Endothelial cell of umbilical vein (primary cell): ENCODE data around the gene KLHDC4. TPM values are rescaled to one million over a fixed set of nuclear protein-coding genes. Genes with fewer than 3 reads are reported as not detected.

Experiments
- BruUV-seq: library from RNA; stranded (reverse); fragments of 400-500 nt; replicated peaks from 2 replicates; lab custom pipeline; 2021; lab: Mats Ljungman, UMichigan
- CTCF ChIA-PET: fragments of 300-600, 350-600 bp; sonication (Branson Sonifier 250); formaldehyde crosslinking; loops from one replicate; lab custom pipeline; 2021; ENCODE audit warnings: antibody characterized with exemption, inconsistent platforms; lab: Charles Lee
- POLR2A ChIA-PET: fragments of 300-600, 350-600 bp; sonication (Branson Sonifier 250); formaldehyde crosslinking; loops from one replicate; lab custom pipeline; 2021; ENCODE audit warnings: antibody characterized with exemption, inconsistent platforms; lab: Charles Lee
- DNase-seq: peaks from one replicate; pipeline ENCODE4 v3.0.0-alpha.2; 2011; ENCODE audit warnings: low read depth, low spot score
- FAIRE-seq: peaks from 2 replicates; lab custom pipeline; 2011; peaks lifted over from hg19 to GRCh38; lab: Jason Lieb, UNC
- H2AFZ ChIP-seq: 2 replicates; pipeline ENCODE4 v1.6.0; 2012; ENCODE audit warnings: low read depth, low read length, control low read depth, inconsistent platforms
- H3K27ac ChIP-seq: 2 replicates; pipeline ENCODE4 v1.5.1; 2011; ENCODE audit warnings: low read depth, mild to moderate bottlenecking, control low read depth, low read length, moderate library complexity; ENCODE audit not compliant: insufficient read depth
- H3K27me3 ChIP-seq, 2 experiments: 2 replicates each; pipeline versions ENCODE4 v1.6.0 to v1.6.1; 2011; ENCODE audit warnings: low read length in 2 of 2, mixed read lengths in 1 of 2; ENCODE audit not compliant: control insufficient read depth in 2 of 2, insufficient read depth in 2 of 2
- H3K36me3 ChIP-seq, 2 experiments: 2 replicates in 1 of 2; 3 replicates in 1 of 2; pipeline ENCODE4 v1.5.1; 2011; ENCODE audit warnings: low read length in 2 of 2, mild to moderate bottlenecking in 1 of 2, moderate library complexity in 1 of 2; ENCODE audit not compliant: control insufficient read depth in 2 of 2, insufficient read depth in 2 of 2; ENCODE audit errors: extremely low read depth in 1 of 2
- H3K4me1 ChIP-seq: 3 replicates; pipeline ENCODE4 v1.5.1; 2011; ENCODE audit warnings: mild to moderate bottlenecking, low read length; ENCODE audit not compliant: control insufficient read depth, insufficient read depth; ENCODE audit errors: extremely low read depth
- H3K4me2 ChIP-seq: 2 replicates; pipeline ENCODE4 v1.6.1; 2011; ENCODE audit warnings: low read length, control low read depth, mixed read lengths; ENCODE audit not compliant: insufficient read depth
- H3K4me3 ChIP-seq, 3 experiments: fragments of 200-600 bp in 1 of 3; sonication (generic), shearing (Covaris generic) in 1 of 3; replicated peaks in 1 of 3; 2 replicates each; pipeline ENCODE4 v1.5.1; 2011 to 2016; ENCODE audit warnings: control low read depth in 3 of 3, low read length in 3 of 3, mild to moderate bottlenecking in 2 of 3, inconsistent platforms in 1 of 3, low read depth in 1 of 3, moderate library complexity in 1 of 3; ENCODE audit not compliant: insufficient read depth in 1 of 3
- H3K79me2 ChIP-seq: 2 replicates; pipeline ENCODE4 v1.6.0; 2012; ENCODE audit warnings: low read length, inconsistent platforms; ENCODE audit not compliant: control insufficient read depth, insufficient read depth
- H3K9ac ChIP-seq: replicated peaks from 2 replicates; pipeline ENCODE3; 2011; ENCODE audit warnings: low read length, control low read depth; ENCODE audit not compliant: insufficient read depth; ENCODE audit errors: extremely low read depth
- H3K9me1 ChIP-seq: replicated peaks from 3 replicates; pipeline ENCODE4 v1.6.0; 2011; ENCODE audit warnings: mild to moderate bottlenecking, low read length; ENCODE audit not compliant: control insufficient read depth, insufficient read depth; ENCODE audit errors: extremely low read depth
- H3K9me3 ChIP-seq: replicated peaks from 2 replicates; pipeline ENCODE4 v1.5.1; 2012; ENCODE audit warnings: low read length, inconsistent platforms; ENCODE audit not compliant: control insufficient read depth, insufficient read depth
- H4K20me1 ChIP-seq: replicated peaks from 2 replicates; pipeline ENCODE3; 2011; ENCODE audit warnings: mild to moderate bottlenecking, low read length; ENCODE audit not compliant: control insufficient read depth, insufficient read depth; ENCODE audit errors: extremely low read depth
- CTCF ChIP-seq, 2 donors: IDR thresholded peaks; 1 replicate in 1 of 2; 2 replicates in 1 of 2; pipeline ENCODE4 v1.5.1; 2011; ENCODE audit warnings: low read length in 2 of 2, mild to moderate bottlenecking in 2 of 2, moderate library complexity in 2 of 2, control low read depth in 1 of 2, inconsistent platforms in 1 of 2, low read depth in 1 of 2; ENCODE audit not compliant: insufficient read depth in 1 of 2; ENCODE audit errors: extremely low read depth in 1 of 2
- EZH2 ChIP-seq: IDR thresholded peaks from 2 replicates; pipeline ENCODE4 v1.6.1; 2012; ENCODE audit warnings: borderline replicate concordance, low read depth, mild to moderate bottlenecking, moderate library complexity, low read length, inconsistent platforms; ENCODE audit not compliant: severe bottlenecking
- FOS ChIP-seq: IDR thresholded peaks from 2 replicates; pipeline ENCODE4 v1.6.1; 2011; ENCODE audit warnings: mild to moderate bottlenecking, low read length, moderate library complexity, borderline replicate concordance; ENCODE audit not compliant: insufficient read depth
- GATA2 ChIP-seq: IDR thresholded peaks from 2 replicates; pipeline ENCODE4 v1.7.0; 2011; ENCODE audit warnings: low read depth, mild to moderate bottlenecking, moderate library complexity, mixed read lengths, low read length; ENCODE audit not compliant: insufficient read length, insufficient read depth
- JUN ChIP-seq: IDR thresholded peaks from 2 replicates; pipeline ENCODE4 v1.6.1; 2011; ENCODE audit warnings: borderline replicate concordance, low read depth; ENCODE audit not compliant: insufficient read length, insufficient read depth
- MAX ChIP-seq: IDR thresholded peaks from 2 replicates; pipeline ENCODE4 v1.6.1; 2011; ENCODE audit not compliant: insufficient read depth, insufficient read length
- MYC ChIP-seq: IDR thresholded peaks from one replicate; pipeline ENCODE4 v1.6.1; 2011; ENCODE audit warnings: mild to moderate bottlenecking, low read depth, low read length
- POLR2A ChIP-seq: IDR thresholded peaks from 2 replicates; pipeline ENCODE4 v1.6.1; 2012; ENCODE audit warnings: low read depth, mild to moderate bottlenecking, control low read depth, low read length
- POLR2AphosphoS5 ChIP-seq: IDR thresholded peaks from 2 replicates; pipeline ENCODE4 v1.6.1; 2012; ENCODE audit warnings: low read depth, mild to moderate bottlenecking, control low read depth, low read length, moderate library complexity; ENCODE audit not compliant: insufficient read depth
- dilution Hi-C: fragments of 300-500 bp; cut with MboI; formaldehyde crosslinking; loops from one replicate; pipeline ENCODE4 v1.15.0; 2019; ENCODE audit warnings: low sequenced_read_pairs; ENCODE audit not compliant: extremely low pct_ligation_motif_present
- intact Hi-C: fragments of 100-400 bp; cut with micrococcal nuclease; formaldehyde crosslinking; loops from one replicate; pipeline ENCODE4 v1.10.0; 2022
- polyA plus RNA-seq, 4 experiments: library from polyadenylated mRNA; depleted of rRNA in 3 of 4; stranded (reverse) in 3 of 4; unstranded in 1 of 4; fragments of >200 nt; gene quantifications; 2 replicates each; pipeline versions ENCODE4 v1.2.1 to v1.2.3, GENCODE V29; 2011 to 2012; ENCODE audit warnings: missing spikeins in 1 of 4
- total RNA-seq: library from RNA; stranded (reverse); gene quantifications from 2 replicates; pipeline ENCODE4 v1.2.3, GENCODE V29; 2021

Gene KLHDC4
- total and polyA plus RNA-seq, 2 donors (not counting 3 experiments of a cell fraction or from before 2014, with no cell fraction given), result 24.7 to 46.2 TPM

DNA sequence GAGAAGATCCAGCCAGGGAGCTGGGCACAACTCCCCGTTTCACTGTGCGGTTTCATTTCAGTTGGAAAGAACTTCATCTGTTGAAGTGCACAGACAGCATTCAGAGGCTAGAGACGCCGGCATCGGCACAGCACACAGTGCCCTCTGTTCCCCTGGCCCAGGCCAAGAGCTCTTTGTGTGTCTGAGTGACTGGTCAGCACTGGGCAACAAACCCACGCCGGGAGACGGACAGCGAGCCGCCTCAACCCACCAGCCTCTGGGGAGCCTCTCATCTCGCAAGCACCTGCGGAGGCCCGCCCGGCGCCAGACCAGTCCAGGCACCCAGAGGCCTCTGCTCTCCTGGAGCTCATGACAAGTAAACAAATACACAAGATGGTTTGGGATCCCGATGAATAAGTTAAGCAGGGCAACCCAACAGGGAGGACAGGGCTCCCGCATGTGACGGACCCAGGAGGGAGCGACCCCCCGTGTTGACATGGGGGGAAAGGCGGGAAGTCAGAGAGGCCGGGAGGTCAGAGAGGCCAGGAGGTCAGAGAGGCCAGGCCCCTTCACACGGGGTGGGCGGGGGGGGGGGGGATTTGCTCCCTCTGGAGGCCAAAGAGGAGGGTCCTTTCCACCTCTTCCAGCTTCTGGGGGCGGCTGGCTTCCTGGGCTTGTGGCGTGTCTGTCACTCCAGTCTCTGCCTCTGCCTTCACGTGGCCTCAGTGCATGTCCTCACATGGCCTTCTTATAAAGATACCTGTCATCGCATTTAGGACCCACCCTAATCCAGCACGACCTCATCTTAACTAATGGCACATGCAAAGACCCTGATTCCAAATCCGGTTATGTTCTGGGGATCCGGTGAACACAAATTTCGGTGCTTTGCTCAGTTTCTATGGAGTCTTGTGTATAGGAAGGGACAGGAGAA lies 25.8 kb upstream of the KLHDC4 start:
- FAIRE-seq (no peak), DNase-seq (no peak)
- no peaks in the 10 kb centered on the region for H4K20me1 ChIP-seq
- no TSS peak for BruUV-seq
- H3K4me2 ChIP-seq, result no peak overlapping the region
- H3K4me3 ChIP-seq, result no peak overlapping the region
- H3K4me1 ChIP-seq, result no peaks in the 10 kb centered on the region
- H3K36me3 ChIP-seq, result no peaks in the 10 kb centered on the region
- dilution Hi-C loops, result no loop called here
- CTCF ChIA-PET, result interaction anchor here (0.6 to 2.9 kb wide), 8 partner anchors 11 to 80 kb away, joined by 3 to 16 read pairs (median 7); no protein-coding TSS in a partner anchor
- intact Hi-C loops, result no loop called here
- no peaks in the 10 kb centered on the region for H3K9me3 ChIP-seq
- H3K27ac ChIP-seq, result no peak overlapping the region
- H3K9ac ChIP-seq, result no peak overlapping the region
- TF ChIP-seq MYC (no peak), EZH2 (no peak), GATA2 (no peak), FOS (no peak), MAX (no peak), CTCF (IDR thresholded peaks at IDR 0.05; ENCODE audit: extremely low read depth in 1 of 2, insufficient read depth in 1 of 2, low read depth in 1 of 2, low read length in 2 of 2) (no peak), POLR2A (no peak), POLR2AphosphoS5 (no peak), JUN (no peak)
- H2AFZ ChIP-seq, result no peak overlapping the region
- peaks cover 0 to 2% of the 10 kb centered on the region in 2 experiments for H3K27me3 ChIP-seq
- no peaks in the 10 kb centered on the region for H3K9me1 ChIP-seq
- H3K79me2 ChIP-seq, result no peaks in the 10 kb centered on the region
- POLR2A ChIA-PET, result no interaction called here
